OCI-M2 (cell line): Measurements from ENCODE around the gene DNAJC7.
A peak's percentile ranks its signal among the peaks of the same experiment; 100 is the strongest.
"Not testable (repeated sequence)": the region's sequence is repeated elsewhere in the genome, so short reads cannot be mapped to it uniquely, and the experiment has no call there.

ENCODE experiments used
- DNase-seq: peaks from one replicate; lab custom pipeline; 2025; ENCODE audit not compliant: unreplicated experiment; lab: John Stamatoyannopoulos, UW

DNAJC7 gene

DNA sequence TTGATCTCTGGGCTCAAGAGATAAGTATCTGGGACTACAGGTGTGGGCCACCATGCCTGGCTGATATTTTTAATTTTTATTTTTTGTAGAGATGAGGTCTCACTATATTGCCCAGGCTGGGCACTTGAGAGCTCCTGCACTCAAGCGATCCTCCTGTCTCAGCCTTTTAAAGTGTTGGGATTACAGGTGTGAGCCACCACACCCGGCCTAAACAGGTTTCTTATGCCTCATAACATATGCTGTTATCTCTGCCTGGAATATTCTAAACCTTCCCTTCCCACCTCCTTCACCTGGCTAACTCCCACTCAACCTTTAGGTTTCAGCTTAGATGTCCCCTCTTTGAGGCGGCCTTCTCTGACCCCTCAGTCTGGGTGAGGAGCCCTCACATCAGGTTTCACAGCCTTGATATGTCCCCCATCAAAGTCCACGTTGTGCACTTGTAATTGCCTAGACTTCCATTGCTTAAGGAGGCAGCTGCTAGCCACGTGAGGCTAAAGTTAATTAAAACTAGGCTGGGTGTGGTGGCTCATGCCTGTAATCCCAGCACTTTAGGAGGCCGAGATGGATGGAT lies 59.3 kb downstream of the DNAJC7 start:
- DNase-seq = no peak

DNA sequence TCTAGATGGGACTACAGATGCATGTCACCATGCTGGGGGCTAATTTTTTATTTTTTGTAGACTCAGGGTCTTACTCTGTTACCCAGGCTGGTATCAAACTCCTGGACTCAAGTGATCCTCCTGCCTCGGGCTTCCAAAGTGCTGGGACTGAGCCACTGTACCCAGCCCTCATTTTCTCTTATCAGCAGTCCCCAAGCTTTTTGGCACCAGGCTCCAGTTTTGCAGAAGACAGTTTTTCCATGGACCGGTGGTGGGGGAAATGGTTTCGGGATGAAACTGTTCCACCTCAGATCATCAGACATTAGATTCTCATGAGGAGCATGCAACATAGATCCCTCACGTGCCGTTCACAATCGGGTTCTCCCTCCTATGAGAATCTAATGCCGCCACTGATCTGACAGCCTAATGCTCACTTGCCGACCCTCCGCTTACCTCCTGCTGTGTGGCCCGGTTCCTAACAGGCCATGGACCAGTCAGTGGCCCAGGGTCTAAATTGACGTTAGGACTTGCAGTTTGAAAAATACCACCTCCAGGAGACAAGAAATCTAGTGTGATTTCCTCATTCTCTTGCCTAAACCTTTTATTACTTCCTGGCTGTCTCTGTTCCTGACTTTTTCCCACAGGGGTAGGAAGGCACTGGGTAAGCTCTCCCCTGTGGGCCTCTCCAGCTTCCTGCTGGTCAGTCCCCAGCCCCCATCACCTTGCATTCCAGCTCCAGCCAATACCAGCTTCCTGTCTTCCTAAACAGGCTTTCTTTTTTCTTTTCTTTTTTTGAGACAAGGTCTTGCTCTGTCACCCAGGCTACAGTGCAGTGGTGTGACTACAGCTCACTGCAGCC lies 60.0 kb downstream of the DNAJC7 start:
- no peak for DNase-seq

DNA sequence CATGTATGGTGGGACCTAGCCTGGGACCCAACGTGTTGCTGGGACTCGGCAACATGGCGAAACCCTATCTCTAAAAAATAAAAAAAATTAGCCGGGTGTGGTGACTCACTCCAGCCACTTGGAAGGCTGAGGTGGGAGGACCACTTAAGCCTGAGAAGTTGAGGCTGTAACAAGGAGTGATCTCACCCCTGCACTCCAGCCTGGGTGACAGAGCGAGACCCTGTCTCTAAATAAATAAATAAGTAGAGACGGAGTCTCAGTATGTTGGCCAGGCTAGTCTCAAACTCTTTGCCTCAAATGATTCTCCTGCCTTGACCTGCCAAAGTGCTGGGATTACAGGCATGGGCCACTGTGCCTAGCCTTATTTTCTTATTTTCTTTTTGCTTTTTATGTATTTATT lies 60.7 kb downstream of the DNAJC7 start:
- DNase-seq = no peak

DNA sequence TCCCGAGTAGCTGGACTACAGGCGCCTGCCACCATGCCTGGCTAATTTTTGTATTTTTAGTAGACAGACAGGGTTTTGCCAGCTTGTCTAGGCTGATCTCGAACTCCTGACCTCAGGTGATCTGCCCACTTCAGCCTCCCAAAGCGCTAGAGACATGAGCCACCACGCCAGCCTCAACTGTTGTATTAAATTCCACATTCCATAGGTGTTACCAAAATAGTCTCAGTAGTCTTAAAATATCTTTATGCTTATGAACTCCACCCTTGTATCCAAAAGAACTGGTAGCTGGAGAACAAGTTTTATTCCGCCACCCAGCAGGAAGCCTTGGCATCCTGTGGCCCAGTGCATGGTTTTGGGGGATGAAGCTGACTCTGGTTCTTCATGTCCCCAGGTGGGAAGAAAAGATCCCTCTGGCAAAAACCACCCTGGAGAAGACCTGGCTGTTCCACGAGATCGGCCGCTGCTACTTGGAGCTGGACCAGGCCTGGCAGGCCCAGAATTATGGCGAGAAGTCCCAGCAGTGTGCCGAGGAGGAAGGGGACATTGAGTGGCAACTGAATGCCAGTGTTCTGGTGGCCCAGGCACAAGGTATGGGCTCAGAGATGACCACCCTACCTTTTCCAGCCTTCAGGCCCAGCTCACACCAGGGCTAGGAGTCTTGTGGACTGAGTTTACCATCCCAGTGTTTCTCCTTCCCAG lies 68.3 kb downstream of the DNAJC7 start:
- DNase-seq = no peak

DNA sequence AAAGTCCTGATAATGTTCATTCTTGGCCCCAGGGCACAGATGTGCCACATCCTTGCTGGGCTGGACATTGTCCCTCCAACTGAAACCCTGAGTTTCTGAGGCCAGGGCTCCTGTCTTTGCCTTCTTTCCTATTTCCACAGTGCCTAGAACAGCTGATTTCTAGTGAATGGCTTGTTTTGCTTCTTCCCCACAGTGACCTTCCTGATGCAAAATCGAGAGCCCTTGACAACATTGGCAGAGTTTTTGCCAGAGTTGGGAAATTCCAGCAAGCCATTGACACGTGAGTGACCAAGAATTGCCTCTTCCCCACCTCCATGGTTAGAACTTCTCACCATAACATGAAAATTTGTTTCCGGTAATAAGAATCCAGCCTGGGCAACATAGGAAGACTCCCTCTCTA lies 72.3 kb downstream of the DNAJC7 start:
- no peak for DNase-seq

DNA sequence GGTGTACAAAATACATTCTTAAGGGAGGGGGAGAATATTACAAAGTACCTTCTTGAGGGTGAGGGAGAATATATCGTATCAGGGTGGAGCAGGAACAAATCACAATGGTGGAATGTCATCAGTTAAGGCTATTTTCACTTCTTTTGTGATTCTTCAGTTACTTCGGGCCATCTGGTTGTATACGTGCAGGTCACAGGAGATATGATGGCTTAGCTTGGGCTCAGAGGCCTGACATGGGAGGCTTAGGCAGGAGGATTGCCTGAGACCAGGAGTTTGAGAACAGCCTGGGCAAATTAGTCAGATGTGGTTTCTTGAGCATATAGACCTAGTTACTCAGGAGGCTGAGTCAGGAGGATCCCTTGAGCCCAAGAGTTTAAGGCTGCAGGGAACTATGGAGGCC lies 73.7 kb downstream of the DNAJC7 start:
- no peak for DNase-seq

DNA sequence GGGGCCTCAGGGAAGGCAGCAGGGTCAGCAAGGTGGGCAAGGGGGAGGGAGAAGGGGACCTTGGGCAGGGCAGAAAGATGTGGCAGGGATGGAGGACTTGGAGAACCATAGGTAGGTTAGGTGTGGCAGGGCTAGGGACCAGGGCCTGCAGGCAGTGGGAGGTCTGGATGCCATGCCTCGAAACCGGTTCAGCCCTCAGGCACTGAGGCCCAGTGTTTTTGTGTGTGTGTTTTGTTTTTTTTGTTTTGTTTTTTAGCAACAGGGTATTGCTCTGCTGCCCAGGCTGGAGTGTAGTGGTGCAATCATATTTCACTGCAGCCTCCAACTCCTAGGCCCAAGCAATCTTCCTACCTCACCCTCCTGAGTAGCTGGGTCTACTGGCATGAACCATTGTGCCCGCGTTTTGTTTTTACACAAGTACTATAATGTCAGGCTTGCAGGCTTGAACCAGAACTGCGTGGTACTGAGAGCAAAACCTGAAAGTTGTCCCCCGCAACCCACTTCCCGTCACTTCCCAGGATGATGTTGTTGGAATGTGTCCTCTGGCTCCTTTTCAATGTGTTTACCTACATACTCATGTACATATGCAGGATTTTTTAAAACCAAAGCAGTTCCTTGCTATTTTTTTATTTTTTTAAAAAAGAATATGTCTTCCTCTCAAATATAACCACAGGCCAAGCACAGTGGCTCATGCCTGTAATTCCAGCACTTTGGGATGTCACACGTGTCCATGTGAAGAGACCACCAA lies 74.4 kb downstream of the DNAJC7 start:
- DNase-seq = no peak

DNA sequence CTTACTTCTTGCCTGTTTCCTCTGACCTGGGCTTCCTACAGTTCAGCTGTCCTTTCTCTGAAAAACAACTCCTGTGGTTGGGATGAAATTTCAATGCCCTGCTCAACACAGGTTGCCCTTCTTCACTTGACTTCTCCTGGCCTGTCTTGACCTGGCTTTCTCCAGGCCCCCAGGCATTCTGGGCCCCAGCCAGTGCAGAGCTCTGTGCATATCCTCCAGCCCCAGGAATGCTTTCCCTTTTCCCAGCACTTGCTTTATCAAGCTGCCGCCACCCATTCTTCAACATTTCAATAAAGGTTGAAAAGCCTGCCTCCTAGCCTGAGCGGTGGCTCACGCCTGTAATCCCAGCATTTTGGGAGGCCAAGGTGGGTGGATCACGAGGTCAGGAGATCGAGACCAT lies 76.1 kb downstream of the DNAJC7 start:
- no peak for DNase-seq

DNA sequence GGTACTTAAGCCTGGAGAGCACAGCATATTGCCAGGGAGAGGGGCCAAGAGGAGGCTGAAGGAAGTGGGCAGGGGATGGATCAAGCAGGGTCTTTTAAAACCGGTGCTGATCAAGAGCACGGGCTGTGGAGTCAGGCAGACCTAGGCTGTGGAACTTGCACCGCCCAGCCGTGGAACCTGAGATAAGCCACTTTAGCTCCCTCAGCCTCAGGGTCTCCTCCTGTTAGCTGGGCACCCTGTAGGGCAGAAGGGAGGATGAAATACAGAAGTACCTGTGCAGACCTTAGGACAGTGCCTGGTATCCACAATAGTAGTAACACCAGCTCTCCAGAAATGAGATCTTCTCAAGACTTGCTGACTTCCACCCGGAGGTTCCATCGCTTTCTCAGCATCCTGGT lies 77.5 kb downstream of the DNAJC7 start:
- no peak for DNase-seq

DNA sequence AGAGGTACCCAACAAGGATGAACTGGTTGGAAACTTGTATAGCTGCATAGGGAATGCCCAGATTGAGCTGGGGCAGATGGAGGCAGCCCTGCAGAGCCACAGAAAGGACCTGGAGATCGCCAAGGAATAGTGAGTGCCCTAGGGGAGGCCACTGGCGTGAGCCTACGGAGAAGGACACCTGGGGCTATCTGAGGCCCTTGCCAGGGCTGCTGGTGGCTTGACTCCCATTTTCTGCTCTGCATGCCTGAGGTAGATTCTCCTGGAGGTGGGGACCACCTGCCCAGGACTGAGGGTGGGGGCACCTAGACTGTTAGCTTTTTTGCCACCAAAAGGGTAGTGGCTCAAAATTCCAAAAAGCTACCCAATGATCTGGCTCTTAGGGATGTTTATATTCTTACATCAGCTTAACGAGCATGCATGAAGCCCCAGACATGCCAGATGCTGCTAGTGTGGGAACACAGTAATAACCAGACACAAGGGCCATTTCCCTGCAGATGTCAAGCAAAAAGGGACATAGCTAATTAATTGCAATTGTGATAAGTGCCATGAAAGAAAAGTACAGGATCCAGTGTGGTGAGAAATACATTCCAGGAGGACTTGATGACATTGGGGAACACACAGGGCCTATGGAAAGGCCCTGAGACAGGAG lies 78.1 kb downstream of the DNAJC7 start:
- DNase-seq = no peak

DNA sequence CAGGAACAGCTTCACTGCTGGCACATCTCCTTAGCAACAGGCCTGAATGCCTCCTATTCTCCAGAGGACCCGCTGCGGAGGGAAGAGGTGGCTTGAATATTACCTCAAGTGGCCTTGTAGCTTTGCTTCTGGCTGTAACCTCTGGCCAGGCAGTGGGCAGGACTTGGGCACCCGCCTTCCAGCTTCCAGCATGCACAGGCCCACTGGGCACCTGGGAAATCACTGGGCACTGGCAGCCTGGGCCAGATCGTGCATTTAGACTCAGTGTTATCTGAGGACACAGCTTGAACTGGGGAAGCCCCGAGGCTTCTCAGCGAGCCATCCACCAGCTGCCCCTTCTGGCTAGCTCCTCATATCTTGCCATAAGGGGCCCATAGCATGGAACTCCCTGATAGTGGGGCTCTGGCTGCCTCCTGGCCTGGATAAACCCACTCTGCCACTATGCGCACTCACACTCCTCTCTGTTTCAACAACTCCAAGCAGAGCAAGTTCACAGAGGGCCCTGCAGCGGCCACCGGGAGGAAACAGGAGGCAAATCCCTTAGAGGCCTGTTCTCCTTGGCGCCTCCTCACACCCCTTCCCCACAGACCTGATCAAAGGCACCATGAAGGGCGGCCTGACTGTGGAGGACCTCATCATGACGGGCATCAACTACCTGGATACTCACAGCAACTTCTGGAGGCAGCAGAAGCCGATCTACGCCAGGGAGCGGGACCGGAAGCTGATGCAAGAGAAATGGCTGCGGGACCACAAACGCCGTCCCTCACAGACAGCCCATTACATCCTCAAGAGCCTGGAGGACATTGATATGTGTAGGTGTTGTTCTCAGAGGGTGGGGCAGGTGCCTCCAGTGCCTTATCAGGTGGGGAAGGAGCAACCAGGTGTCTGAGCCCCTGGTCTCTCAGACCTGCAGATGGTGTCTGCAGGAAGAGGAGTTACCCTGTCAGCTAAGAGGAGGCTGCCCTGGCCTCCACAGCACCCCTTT lies 79.0 kb downstream of the DNAJC7 start:
- DNase-seq = no peak

DNA sequence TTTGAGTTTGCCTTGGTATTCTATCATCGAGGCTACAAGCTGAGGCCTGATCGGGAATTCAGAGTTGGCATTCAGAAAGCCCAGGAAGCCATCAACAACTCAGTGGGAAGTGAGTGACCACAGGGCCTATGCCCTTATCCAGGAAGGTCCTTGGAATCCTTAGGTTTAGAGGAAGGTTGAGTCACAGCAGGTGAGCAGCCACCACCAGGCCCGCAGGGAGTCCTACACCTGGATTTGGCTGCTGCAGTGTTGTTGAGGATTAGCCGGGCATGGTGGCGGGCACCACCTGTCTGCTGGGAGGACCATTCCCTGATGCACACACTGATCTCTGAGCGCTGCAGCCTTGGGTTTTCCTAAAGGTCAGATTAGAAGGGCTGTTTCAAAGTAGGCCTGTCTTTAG lies 81.6 kb downstream of the DNAJC7 start:
- DNase-seq = no peak

DNA sequence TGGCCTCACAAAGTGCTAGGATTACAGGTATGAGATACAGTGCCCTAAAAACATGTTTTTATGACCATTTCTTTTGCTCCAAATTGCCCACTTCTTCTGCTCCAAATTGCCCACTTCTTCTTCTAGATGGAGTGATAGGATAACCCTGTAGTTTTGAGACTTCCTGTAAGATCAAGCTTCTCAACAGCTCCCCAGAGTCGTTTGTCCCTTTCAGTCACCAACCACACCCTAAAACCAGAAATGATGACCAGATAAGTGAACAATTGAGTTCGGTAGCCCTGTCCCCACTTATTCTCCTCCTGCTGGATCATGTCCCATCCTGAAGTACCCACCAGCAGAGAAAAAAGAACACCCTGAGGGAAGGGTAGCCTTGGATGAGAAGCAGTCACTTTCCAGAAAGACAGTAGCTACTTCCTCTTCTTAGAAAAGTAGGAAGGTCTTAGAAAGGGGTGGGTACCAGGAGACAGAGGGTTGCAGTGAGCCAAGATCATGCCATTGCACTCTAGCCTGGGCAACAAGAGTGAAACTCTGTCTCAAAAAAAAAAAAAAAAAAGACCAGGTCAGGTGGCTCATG lies 84.3 kb downstream of the DNAJC7 start:
- no peak for DNase-seq

DNA sequence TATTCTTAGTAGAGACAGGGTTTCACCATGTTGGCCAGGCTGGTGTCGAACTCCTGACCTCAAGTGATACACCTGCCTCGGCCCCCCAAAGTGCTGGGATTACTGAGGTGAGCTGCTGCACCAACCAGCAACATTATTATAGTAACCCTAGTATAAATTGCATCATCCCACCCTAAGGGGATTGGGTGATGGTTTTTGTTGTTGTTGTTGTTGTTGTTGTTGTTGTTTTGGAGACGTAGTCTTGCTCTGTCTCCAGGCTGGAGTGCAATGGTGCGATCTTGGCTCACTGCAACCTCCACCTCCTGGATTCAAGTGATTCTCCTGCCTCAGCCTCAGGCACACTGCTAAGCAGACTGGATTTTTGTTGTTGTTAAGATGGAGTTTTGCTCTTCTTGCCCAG lies 85.5 kb downstream of the DNAJC7 start:
- DNase-seq = not testable (repeated sequence)

DNA sequence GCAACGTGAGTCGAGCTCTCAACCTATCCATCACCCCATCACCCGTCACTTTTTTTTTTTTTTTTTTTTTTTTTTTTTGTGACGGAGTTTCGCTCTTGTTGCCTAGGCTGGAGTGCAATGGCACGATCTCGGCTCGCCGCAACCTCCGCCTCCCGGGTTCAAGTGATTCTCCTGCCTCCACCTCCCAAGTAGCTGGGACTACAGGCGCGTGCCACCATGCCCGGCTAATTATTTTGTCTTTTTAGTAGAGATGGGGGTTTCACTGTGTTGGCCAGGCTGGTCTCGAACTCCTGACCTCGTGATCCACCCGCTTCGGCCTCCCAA lies 86.4 kb downstream of the DNAJC7 start:
- DNase-seq = not testable (repeated sequence)

DNA sequence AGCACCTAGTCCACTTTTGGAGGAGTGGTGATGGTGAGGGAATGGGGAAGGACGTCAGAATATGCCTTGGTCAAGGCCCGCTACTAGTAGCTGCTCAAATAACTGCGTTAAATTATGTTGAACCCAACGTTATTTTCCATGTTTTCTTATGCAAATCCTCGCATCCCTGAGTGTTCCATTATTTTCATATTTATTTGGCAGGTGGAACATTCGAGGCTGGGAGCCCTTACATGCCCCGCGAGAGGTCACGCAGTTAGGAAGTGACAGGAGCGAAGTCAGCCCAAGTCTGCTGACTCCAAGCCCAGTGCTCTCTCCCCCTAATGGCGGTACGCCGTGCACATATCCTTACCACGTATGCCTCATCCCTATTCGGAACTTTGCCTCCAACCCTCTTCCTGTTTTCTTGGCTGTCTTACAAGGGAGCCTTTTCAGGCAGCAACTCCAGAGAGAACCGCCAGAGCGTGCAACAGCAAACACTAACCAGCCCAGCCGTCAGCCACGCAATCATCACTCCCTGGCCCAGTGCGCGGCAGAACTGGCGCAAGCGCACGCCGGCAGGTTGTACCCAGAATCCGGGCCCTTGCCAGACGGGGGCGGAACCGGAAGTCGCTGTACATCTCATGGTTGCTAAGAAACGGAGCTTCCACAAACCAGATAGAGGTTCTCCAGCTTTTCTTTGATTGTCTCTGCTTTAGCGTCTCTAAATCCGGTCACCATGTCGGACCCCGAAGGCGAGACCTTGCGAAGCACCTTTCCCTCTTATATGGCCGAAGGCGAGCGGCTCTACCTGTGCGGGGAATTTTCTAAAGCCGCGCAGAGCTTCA lies 87.0 kb downstream of the DNAJC7 start, which contains the start of gene ODAD4:
Gene ODAD4, plus strand, starts transcription at position 609 of the 824 bp plus-strand sequence. Its CDS starts 107 bp downstream, at position 716.
- peak; percentile 81 for DNase-seq

DNA sequence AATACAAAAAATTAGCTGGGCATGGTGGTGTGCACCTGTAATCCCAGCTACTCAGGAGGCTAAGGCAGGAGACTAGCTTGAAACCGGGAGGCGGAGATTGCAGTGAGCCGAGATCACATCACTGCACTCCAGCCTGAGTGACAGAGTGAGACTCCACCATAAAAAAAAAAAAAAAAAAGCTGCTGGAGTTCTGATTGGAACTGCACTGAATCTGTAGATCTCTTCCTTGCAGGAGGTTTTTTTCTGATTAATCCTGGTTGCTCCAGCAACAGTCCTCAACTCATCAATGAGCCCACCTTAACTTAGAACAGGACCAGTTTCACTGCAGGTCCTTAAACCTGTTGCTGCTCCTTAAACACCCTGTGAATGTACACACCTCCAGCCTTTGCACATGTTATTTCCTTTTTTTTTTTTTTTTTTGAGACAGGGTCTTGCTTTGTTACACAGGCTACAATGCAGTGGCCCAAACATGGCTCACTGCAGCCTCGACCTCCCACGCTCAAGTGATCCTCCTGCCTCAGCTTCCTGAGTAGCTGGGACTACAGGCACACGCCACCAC lies 88.5 kb downstream of the DNAJC7 start:
- DNase-seq = no peak
